Measurements from ENCODE around the gene ZNF467. TPM values are rescaled to one million over a fixed set of nuclear protein-coding genes. Genes with fewer than 3 reads are reported as not detected.
A peak's percentile ranks its signal among the peaks of the same experiment; 100 is the strongest.

ZNF467 gene
- total and polyA plus RNA-seq, 7 donors: 0.87 to 2.8 (median 1.7) TPM

DNA sequence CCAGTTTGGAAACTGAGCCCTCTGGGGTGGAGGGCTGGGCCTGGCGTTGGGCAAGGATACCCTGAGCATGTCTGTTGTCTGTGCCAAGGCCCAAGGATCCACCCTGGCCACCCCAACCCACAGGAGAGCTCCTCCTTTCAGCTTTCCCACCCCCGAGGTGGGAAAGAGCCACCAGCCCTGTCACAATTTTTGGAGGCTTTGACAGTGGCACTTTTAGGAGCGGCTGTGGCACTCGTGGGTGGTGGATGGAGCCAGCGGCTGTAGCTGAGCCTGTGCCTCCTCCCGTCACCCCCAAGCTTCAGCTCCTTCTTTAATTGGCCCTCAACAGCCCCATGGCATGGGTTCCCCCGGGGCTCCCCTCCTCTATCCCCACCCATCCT, 46.6 kb upstream of the ZNF467 start:
- Histone ChIP-seq H3K27ac (no peak overlapping the region), H3K4me3 (no peak overlapping the region), H3K36me3 (ENCODE audit: insufficient read depth in 1 of 2, low read depth in 1 of 2) (no peaks in the 10 kb centered on the region), H3K9me3 (no peaks in the 10 kb centered on the region), H3K4me1 (no peaks in the 10 kb centered on the region), H3K27me3 (ENCODE audit: insufficient read depth in 3 of 3, low read length in 2 of 3) (no peaks in the 10 kb centered on the region)
- TF ChIP-seq, protein P1, sequence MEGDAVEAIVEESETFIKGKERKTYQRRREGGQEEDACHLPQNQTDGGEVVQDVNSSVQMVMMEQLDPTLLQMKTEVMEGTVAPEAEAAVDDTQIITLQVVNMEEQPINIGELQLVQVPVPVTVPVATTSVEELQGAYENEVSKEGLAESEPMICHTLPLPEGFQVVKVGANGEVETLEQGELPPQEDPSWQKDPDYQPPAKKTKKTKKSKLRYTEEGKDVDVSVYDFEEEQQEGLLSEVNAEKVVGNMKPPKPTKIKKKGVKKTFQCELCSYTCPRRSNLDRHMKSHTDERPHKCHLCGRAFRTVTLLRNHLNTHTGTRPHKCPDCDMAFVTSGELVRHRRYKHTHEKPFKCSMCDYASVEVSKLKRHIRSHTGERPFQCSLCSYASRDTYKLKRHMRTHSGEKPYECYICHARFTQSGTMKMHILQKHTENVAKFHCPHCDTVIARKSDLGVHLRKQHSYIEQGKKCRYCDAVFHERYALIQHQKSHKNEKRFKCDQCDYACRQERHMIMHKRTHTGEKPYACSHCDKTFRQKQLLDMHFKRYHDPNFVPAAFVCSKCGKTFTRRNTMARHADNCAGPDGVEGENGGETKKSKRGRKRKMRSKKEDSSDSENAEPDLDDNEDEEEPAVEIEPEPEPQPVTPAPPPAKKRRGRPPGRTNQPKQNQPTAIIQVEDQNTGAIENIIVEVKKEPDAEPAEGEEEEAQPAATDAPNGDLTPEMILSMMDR (IDR thresholded peaks at IDR 0.05): no peak
- intact Hi-C loops (cut with DNase I): no loop called here
- peak in 1 of 2 donors; percentile 6 for DNase-seq
- ATAC-seq: no peak
- WGBS, 3 donors: 73 to 84% (median 81%) methylated on average over 7 of the region's 7 CpGs

DNA sequence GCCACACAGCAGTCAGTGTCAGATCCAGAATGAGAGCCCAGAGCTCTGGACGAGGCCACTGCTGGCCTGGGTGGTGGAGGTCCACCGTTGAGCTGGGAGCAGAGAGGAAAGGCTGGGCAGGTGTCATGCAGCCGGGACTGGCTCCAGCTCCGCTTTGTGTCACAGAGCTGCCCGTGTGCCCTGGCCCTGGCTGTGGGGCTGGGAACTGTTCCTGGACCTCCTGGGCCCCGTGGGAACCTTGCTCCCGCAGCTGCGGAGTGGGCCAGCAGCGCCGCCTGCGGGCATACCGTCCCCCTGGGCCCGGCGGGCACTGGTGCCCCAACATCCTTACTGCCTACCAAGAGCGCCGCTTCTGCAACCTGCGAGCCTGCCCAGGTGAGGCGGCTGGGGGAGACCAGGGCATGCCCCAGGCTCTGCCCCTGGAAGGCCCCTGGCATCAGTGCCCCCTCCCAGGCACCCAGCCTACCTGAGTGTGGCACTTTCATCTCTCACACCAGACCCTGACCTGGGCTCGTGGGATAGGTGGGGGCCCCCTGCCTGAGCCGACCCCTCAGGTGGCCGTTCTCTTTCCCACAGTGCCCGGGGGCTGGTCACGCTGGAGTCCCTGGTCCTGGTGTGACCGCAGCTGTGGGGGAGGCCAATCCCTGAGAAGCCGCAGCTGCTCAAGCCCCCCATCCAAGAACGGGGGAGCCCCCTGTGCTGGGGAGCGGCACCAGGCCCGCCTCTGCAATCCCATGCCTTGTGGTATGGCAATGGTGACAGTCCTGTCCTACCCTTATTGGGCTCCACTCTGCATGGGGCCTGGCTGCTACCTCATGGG, 46.0 kb upstream of the ZNF467 start:
- TF ChIP-seq, protein P1 (IDR thresholded peaks at IDR 0.05): no peak
- H3K4me3 ChIP-seq: no peak overlapping the region
- WGBS, 3 donors: 76 to 83% (median 79%) methylated on average over 21 to 28 of the region's 28 CpGs
- H3K36me3 ChIP-seq (ENCODE audit: insufficient read depth in 1 of 2, low read depth in 1 of 2): no peaks in the 10 kb centered on the region
- H3K27ac ChIP-seq: no peak overlapping the region
- intact Hi-C loops (cut with DNase I): no loop called here
- H3K4me1 ChIP-seq: no peaks in the 10 kb centered on the region
- ATAC-seq (no peak), DNase-seq (peak; percentile 3 to 25)
- H3K27me3 ChIP-seq (ENCODE audit: insufficient read depth in 3 of 3, low read length in 2 of 3): no peaks in the 10 kb centered on the region
- no peaks in the 10 kb centered on the region for H3K9me3 ChIP-seq

DNA sequence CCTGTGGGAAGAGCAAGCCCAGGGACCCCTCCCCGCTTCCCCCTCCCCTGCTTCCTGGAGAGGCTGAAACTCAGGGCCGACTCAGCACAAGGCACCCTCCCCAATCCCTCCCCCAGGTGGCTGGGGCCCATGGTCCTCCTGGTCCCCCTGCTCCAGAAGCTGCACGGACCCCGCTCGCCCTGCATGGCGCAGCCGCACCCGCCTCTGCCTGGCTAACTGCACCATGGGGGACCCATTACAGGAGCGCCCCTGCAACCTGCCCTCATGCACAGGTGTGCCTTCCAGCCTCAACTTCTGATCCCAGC, 45.1 kb upstream of the ZNF467 start:
- ATAC-seq (no peak), DNase-seq (peak; percentile 9 to 44)
- Histone ChIP-seq H3K27ac (no peak overlapping the region), H3K36me3 (ENCODE audit: insufficient read depth in 1 of 2, low read depth in 1 of 2) (no peaks in the 10 kb centered on the region), H3K4me1 (no peaks in the 10 kb centered on the region), H3K9me3 (no peaks in the 10 kb centered on the region), H3K4me3 (no peak overlapping the region), H3K27me3 (ENCODE audit: insufficient read depth in 3 of 3, low read length in 2 of 3) (no peaks in the 10 kb centered on the region)
- TF ChIP-seq, protein P1 (IDR thresholded peaks at IDR 0.05): no peak
- WGBS, 3 donors: 71 to 92% (median 77%) methylated on average over 3 to 9 of the region's 9 CpGs
- intact Hi-C loops (cut with DNase I): no loop called here

DNA sequence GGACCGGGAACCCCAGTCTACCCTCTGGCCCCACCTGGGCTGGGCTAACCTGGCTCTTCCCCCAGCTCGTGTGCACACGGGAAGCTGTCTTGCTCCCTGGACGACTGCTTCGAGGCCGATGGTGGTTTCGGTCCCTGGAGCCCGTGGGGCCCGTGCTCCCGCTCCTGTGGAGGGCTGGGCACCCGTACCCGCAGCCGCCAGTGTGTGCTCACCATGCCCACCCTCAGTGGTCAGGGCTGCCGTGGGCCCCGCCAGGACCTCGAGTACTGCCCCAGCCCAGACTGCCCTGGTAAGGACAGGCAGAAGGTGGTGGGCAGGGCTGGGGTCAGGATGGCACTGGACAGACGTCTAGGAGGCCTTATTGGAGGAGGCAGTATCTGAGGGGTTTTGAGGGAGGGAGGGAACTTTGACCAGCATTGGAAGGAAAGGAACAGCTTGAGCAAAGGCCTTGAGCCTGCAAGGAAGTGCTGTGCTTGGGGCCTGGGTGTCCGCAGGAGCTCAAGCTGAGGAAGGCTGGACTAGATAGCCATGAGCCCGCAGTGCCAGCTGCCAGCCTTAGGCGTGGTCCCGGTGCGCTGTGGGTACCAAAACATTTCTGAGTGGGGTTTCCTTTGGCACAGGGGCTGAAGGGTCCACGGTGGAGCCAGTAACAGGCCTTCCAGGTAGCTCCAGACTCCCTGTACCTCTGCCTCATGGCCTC, 44.6 kb upstream of the ZNF467 start:
- Histone ChIP-seq H3K4me1 (no peaks in the 10 kb centered on the region), H3K27me3 (ENCODE audit: insufficient read depth in 3 of 3, low read length in 2 of 3) (no peaks in the 10 kb centered on the region), H3K4me3 (no peak overlapping the region), H3K27ac (no peak overlapping the region), H3K36me3 (ENCODE audit: insufficient read depth in 1 of 2, low read depth in 1 of 2) (no peaks in the 10 kb centered on the region), H3K9me3 (no peaks in the 10 kb centered on the region)
- WGBS, 3 donors: 82 to 88% (median 88%) methylated on average over 22 to 23 of the region's 23 CpGs
- no peak for ATAC-seq
- peak; percentile 10 to 39 for DNase-seq
- intact Hi-C loops (cut with DNase I): no loop called here
- TF ChIP-seq, protein P1 (IDR thresholded peaks at IDR 0.05): no peak

All from psoas muscle (tissue), 8 donors.